Measurements from ENCODE around the gene PLEKHG4. TPM values are rescaled to one million over a fixed set of nuclear protein-coding genes. Genes with fewer than 3 reads are reported as not detected.

The PLEKHG4 gene
- total and polyA plus RNA-seq, 10 of the 15 experiments (the other 5 are each of a cell fraction or from before 2014, with no cell fraction given), result 0.14 to 2.6 (median 0.99) TPM

DNA sequence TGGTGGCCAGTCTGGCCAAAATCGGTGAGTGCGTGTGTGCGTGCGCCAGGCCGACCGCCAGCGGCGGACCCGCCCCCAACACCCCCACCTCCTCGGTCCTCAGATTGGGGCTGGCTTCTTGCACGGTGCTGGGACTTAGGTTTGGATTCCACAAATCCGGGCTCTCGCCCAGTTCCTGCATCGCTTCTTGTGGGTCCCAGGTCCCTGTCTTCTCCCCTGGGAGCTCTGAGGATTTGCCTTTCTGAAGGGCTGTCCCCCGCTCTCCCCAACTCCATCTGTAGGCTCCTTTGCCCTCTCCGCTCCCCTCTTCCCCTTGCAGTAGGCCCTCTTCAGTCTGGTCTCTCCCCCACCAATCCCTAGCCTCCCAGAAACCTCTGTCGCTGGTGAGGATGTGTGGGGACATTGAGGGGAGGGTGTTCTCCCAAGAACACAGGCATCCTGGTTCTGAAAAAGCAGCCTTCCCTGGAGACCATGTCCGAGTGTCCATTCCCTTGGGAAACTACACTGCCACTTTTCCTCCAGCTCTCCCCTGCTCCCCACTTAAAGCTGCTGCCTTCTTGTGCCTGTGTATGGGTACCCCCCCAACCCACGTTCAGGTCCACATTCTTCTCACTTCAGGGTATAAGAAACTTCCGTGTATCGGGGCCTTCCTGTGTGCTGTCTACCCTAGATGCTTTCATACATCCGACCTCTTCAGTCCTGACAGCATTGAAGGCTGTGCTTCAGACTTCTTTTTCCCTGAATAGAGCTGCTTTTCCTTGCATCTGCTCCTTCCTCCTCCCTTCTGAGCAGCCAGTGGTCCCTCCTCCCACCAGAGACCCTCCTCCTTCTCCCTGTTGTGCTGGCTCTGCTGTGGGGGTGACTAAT, 29.9 kb upstream of the PLEKHG4 start:
- Histone ChIP-seq H3K4me2 (ENCODE audit: control insufficient read depth, insufficient read depth) (peak overlapping the region; percentile 92), H3K4me3 (peak overlapping the region; percentile 80; the same call in 1 of the 2 replicates), H4K20me1 (ENCODE audit: control insufficient read depth, insufficient read depth) (no peaks in the 10 kb centered on the region), H2AFZ (ENCODE audit: control insufficient read depth, low read depth, low read length) (peak overlapping the region; percentile 83), H3K27ac (ENCODE audit: control insufficient read depth, insufficient read depth) (no peak overlapping the region), H3K27me3 (replicated peaks in 1 of 2; ENCODE audit: control insufficient read depth in 2 of 2, insufficient read depth in 2 of 2, low read length in 1 of 2) (no peaks in the 10 kb centered on the region; a peak in 1 of 4 replicates), H3K4me1 (ENCODE audit: control insufficient read depth, insufficient read depth, low read length) (peaks cover 22% of the 10 kb centered on the region), H3K9me3 (replicated peaks; ENCODE audit: control insufficient read depth, insufficient read depth, low read length) (no peaks in the 10 kb centered on the region), H3K36me3 (ENCODE audit: control insufficient read depth in 2 of 2, insufficient read depth in 2 of 2, low read length in 1 of 2) (no peaks in the 10 kb centered on the region), H3K79me2 (ENCODE audit: control insufficient read depth, insufficient read depth, low read length) (peaks cover 16% of the 10 kb centered on the region), H3K9ac (ENCODE audit: control insufficient read depth, insufficient read depth, low read length) (peak overlapping the region; percentile 66)
- BruUV-seq (replicated peaks), result no TSS peak
- TF ChIP-seq SMC3 (IDR thresholded peaks at IDR 0.05; ENCODE audit: borderline replicate concordance, low read length) (no peak), NFYB (IDR thresholded peaks at IDR 0.05; ENCODE audit: insufficient read depth, low read depth, low read length) (no peak), CHD2 (IDR thresholded peaks at IDR 0.05; ENCODE audit: borderline replicate concordance, low read depth, low read length) (no peak), IKZF1 (conservative IDR thresholded peaks at IDR 0.05) (0 out of 2 replicates have a peak, but pooled peaks have one; percentile 27), BACH1 (IDR thresholded peaks at IDR 0.05; ENCODE audit: borderline replicate concordance) (no peak), POU2F2 (IDR thresholded peaks at IDR 0.05; ENCODE audit: borderline replicate concordance, low read depth, low read length) (no peak), NR2F1 (conservative IDR thresholded peaks at IDR 0.05) (no peak), ZNF274 (IDR thresholded peaks at IDR 0.05; ENCODE audit: insufficient read depth, insufficient read length) (no peak), RFX5 (IDR thresholded peaks at IDR 0.05; ENCODE audit: low read depth, low read length) (no peak), SREBF2 (IDR thresholded peaks at IDR 0.05; ENCODE audit: low read length) (no peak), DPF2 (IDR thresholded peaks at IDR 0.05) (peak; percentile 9), ZNF24 (IDR thresholded peaks at IDR 0.05) (no peak)
- TF ChIP-seq, protein P1, sequence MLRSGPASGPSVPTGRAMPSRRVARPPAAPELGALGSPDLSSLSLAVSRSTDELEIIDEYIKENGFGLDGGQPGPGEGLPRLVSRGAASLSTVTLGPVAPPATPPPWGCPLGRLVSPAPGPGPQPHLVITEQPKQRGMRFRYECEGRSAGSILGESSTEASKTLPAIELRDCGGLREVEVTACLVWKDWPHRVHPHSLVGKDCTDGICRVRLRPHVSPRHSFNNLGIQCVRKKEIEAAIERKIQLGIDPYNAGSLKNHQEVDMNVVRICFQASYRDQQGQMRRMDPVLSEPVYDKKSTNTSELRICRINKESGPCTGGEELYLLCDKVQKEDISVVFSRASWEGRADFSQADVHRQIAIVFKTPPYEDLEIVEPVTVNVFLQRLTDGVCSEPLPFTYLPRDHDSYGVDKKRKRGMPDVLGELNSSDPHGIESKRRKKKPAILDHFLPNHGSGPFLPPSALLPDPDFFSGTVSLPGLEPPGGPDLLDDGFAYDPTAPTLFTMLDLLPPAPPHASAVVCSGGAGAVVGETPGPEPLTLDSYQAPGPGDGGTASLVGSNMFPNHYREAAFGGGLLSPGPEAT (IDR thresholded peaks at IDR 0.05; ENCODE audit: low read depth), result no peak
- ATAC-seq (no peak), DNase-seq (ENCODE audit: low read depth, low spot score) (no peak), FAIRE-seq (no peak)
- intact Hi-C loops (cut with micrococcal nuclease; ENCODE audit: unreplicated experiment) (no loop called here), in situ Hi-C loops (cut with MboI) (no loop called here)
- RAD21 ChIA-PET (ENCODE audit: unreplicated experiment), result interaction anchor here (0.9 to 1.9 kb wide), 2 partner anchors 11 to 23 kb away, joined by 4 read pairs; partner anchors contain the start of gene TMEM208
- POLR2A ChIA-PET, result interaction anchor here (0.7 to 8.0 kb wide), 4 partner anchors 11 to 91 kb away, joined by 3 to 100 read pairs (median 4); partner anchors contain the start of gene TMEM208
- 23% methylated on average over 14 of the region's 22 CpGs for WGBS (ENCODE audit: insufficient coverage, insufficient replicate concordance, low lambda C conversion rate, missing lambda C conversion rate)
- SMC1A ChIA-PET (ENCODE audit: uncharacterized antibody, unreplicated experiment), result interaction anchor here (0.6 to 4.1 kb wide), 4 partner anchors 11 to 105 kb away, joined by 3 to 21 read pairs (median 4); partner anchors contain the start of gene TMEM208
- CTCF ChIA-PET, result interaction anchor here (1.1 to 2.4 kb wide), 3 partner anchors 11 to 90 kb away, joined by 3 to 6 read pairs (median 4); partner anchors contain the start of gene PLEKHG4
